ENCODE data around the gene AKR7A3.
"Not testable (repeated sequence)": the region's sequence is repeated elsewhere in the genome, so short reads cannot be mapped to it uniquely, and the experiment has no call there.

DNA sequence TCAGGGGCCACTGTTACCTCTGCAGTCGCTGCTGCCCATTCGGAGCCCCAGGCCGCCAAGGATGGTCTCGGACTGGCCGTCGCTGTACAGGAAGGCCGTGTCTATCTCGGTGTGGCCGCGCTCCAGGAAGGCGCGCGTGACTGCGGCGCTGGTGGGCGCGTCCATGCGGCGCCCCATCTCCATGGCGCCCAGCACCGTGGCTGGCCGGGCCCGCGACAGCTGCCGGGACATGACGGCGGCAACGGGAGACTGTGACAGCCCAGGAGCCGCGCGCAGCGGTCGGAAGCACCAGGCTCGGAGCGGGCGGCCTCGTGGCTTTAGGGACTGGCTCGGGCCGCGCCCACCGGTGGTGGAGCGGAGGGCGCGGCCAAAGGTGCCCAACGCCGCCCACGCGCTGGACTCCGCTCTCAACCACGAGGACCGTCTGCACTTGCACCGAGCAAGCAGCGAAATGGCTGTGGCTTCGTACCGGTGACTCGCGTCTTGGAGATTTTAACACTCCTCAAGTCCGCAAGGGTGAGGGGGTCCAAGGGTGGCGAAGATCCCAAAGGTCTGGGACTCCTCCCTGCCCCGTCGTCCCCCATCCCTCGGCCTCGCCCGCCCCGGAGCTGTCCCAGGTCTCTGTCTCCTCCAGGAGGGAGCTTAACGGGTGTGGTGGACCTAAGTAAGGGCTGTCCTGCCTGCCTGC, 14.6 kb downstream of the AKR7A3 start:
- TF ChIP-seq, protein P1, sequence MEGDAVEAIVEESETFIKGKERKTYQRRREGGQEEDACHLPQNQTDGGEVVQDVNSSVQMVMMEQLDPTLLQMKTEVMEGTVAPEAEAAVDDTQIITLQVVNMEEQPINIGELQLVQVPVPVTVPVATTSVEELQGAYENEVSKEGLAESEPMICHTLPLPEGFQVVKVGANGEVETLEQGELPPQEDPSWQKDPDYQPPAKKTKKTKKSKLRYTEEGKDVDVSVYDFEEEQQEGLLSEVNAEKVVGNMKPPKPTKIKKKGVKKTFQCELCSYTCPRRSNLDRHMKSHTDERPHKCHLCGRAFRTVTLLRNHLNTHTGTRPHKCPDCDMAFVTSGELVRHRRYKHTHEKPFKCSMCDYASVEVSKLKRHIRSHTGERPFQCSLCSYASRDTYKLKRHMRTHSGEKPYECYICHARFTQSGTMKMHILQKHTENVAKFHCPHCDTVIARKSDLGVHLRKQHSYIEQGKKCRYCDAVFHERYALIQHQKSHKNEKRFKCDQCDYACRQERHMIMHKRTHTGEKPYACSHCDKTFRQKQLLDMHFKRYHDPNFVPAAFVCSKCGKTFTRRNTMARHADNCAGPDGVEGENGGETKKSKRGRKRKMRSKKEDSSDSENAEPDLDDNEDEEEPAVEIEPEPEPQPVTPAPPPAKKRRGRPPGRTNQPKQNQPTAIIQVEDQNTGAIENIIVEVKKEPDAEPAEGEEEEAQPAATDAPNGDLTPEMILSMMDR (IDR thresholded peaks at IDR 0.05) = not testable (repeated sequence)
- not testable (repeated sequence) for TF ChIP-seq POLR2A (IDR thresholded peaks at IDR 0.05)
